HepG2 (cell line): ENCODE results near the gene TAC3. TPM values are rescaled to one million over a fixed set of nuclear protein-coding genes. Genes with fewer than 3 reads are reported as not detected.

Source experiments
- LCORL ChIP-seq, 2 experiments: fragments of 450-650 bp in 1 of 2; sonication (generic) in 1 of 2; formaldehyde crosslinking in 1 of 2; IDR thresholded peaks; 2 replicates each; pipeline versions ENCODE4 v1.5.0 to v1.6.1; 2017 to 2020; ENCODE audit warnings: antibody characterized with exemption in 1 of 2, missing genetic modification reagents in 1 of 2
- MEIS1 ChIP-seq: sonication (generic); formaldehyde crosslinking; IDR thresholded peaks from 2 replicates; pipeline ENCODE4 v1.9.0; 2021; ENCODE audit warnings: mild to moderate bottlenecking, missing genetic modification reagents, moderate library complexity, borderline replicate concordance
- SMAD3 ChIP-seq: sonication (generic); formaldehyde crosslinking; IDR thresholded peaks from 2 replicates; pipeline ENCODE4 v1.4.0; 2020; ENCODE audit warnings: missing genetic modification reagents
- SOX13 ChIP-seq, 3 experiments: fragments of 450-650 bp in 1 of 3; sonication (generic) in 1 of 3; formaldehyde crosslinking in 1 of 3; IDR thresholded peaks in 2 of 3; conservative IDR thresholded peaks in 1 of 3; 2 replicates each; pipeline versions ENCODE4 v1.5.0 to v1.6.1; 2016 to 2020; ENCODE audit warnings: antibody characterized with exemption in 1 of 3, mild to moderate bottlenecking in 1 of 3, missing compliant biosample characterization in 1 of 3, missing genetic modification reagents in 1 of 3, moderate library complexity in 1 of 3
- YY1 ChIP-seq: IDR thresholded peaks from 2 replicates; pipeline ENCODE4 v1.6.1; 2011; ENCODE audit warnings: low read length, low read depth, moderate library complexity, mild to moderate bottlenecking; ENCODE audit not compliant: insufficient read depth, insufficient replicate concordance
- ZBTB42 ChIP-seq: sonication (generic); formaldehyde crosslinking; IDR thresholded peaks from 2 replicates; pipeline ENCODE4 v1.5.0; 2020; ENCODE audit warnings: mild to moderate bottlenecking, missing genetic modification reagents
- ZFP41 ChIP-seq: sonication (generic); formaldehyde crosslinking; IDR thresholded peaks from 2 replicates; pipeline ENCODE4 v1.4.0; 2020; ENCODE audit warnings: mild to moderate bottlenecking, missing genetic modification reagents, borderline replicate concordance
- ZNF337 ChIP-seq: sonication (generic); formaldehyde crosslinking; IDR thresholded peaks from 2 replicates; pipeline ENCODE4 v1.5.1; 2020; ENCODE audit warnings: missing genetic modification reagents, low read depth, mild to moderate bottlenecking, borderline replicate concordance
- ZNF34 ChIP-seq: sonication (generic); formaldehyde crosslinking; IDR thresholded peaks from 2 replicates; pipeline ENCODE4 v1.4.0; 2020; ENCODE audit warnings: mild to moderate bottlenecking, missing genetic modification reagents, borderline replicate concordance
- ZNF567 ChIP-seq: sonication (generic); formaldehyde crosslinking; IDR thresholded peaks from 2 replicates; pipeline ENCODE4 v1.8.1; 2023; ENCODE audit warnings: mild to moderate bottlenecking, missing genetic modification reagents, borderline replicate concordance
- ZNF674 ChIP-seq: sonication (generic); formaldehyde crosslinking; IDR thresholded peaks from 2 replicates; pipeline ENCODE4 v1.5.0; 2020; ENCODE audit warnings: low read depth, mild to moderate bottlenecking, missing genetic modification reagents
- polyA plus RNA-seq, 8 experiments: library from polyadenylated mRNA; depleted of rRNA in 3 of 8; stranded (reverse) in 7 of 8; unstranded in 1 of 8; fragments of >200 nt; fragmentation: Illumina TruSeq in 4 of 8; extraction: Trizol in 4 of 8; gene quantifications; 2 replicates each; pipeline versions ENCODE4 v1.2.1 to v1.2.3, GENCODE V29; 2011 to 2016; ENCODE audit warnings: low read depth in 4 of 8, missing spikeins in 1 of 8, mixed read lengths in 1 of 8; ENCODE audit not compliant: insufficient read depth in 1 of 8
- total RNA-seq, 5 experiments: library from RNA; depleted of rRNA; stranded (reverse); fragments of >200 nt; fragmentation: Illumina TruSeq; extraction: Trizol; gene quantifications; 2 replicates each; pipeline ENCODE4 v1.2.3, GENCODE V29; 2016; ENCODE audit warnings: low read depth in 1 of 5
- TF ChIP-seq, protein P1 (sequence below), 2 experiments: fragments of 450-650 bp in 1 of 2; sonication (generic) in 1 of 2; formaldehyde crosslinking; IDR thresholded peaks; 2 replicates each; pipeline versions ENCODE4 v1.5.0 to v1.8.0; 2020 to 2022; ENCODE audit warnings: mild to moderate bottlenecking in 1 of 2, missing genetic modification reagents in 1 of 2
- TF ChIP-seq, protein P2 (sequence below): sonication (generic); formaldehyde crosslinking; IDR thresholded peaks from 2 replicates; pipeline ENCODE4 v1.8.0; 2022; ENCODE audit warnings: mild to moderate bottlenecking, missing genetic modification reagents, moderate library complexity
- TF ChIP-seq, protein P3 (sequence below): sonication (generic); formaldehyde crosslinking; IDR thresholded peaks from 2 replicates; pipeline ENCODE4 v1.5.0; 2020; ENCODE audit warnings: mild to moderate bottlenecking, missing genetic modification reagents
- TF ChIP-seq, protein P4 (sequence below): sonication (generic); formaldehyde crosslinking; IDR thresholded peaks from 2 replicates; pipeline ENCODE4 v1.5.0; 2020; ENCODE audit warnings: mild to moderate bottlenecking, missing genetic modification reagents, borderline replicate concordance
- TF ChIP-seq, protein P5 (sequence below): sonication (generic); formaldehyde crosslinking; IDR thresholded peaks from 2 replicates; pipeline ENCODE4 v1.4.0; 2020; ENCODE audit warnings: missing genetic modification reagents

Gene TAC3
- total and polyA plus RNA-seq, 2 of the 13 experiments (the other 11 are each of a cell fraction or from before 2014, with no cell fraction given): 0.13 to 0.15 TPM

DNA sequence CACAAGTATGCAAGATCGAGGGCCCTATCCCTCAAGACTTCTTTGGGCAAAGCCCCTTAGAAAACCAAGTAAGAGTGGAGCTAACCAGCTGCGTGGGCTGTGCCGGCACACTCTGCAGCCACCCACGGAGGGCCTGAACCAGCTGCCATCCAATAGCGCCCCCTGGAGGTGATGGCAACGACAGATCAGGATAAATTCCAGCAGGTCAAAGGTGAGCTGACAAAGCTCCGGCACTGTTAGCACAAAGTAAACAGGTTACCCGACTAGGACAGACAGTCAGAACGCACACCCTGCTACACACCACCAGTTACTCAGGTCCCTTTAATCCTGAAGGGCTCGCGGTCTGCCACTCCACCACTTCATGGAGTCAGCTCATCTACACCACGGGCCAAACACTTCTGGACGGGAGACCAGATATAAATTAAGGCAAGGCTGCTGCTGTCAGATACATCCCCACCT is 14.9 kb downstream of the TAC3 start (continued):
- TF ChIP-seq LCORL (IDR thresholded peaks at IDR 0.05) (no peak), LCORL (CRISPR knock-in tag; IDR thresholded peaks at IDR 0.05) (peak; percentile 67; the same call in 1 of the 2 replicates), ZNF674 (CRISPR knock-in tag) (no peak), ZNF567 (CRISPR knock-in tag) (peak; percentile 68; the same call in 1 of the 2 replicates), ZNF337 (CRISPR knock-in tag) (0 out of 2 replicates have a peak, but pooled peaks have one; percentile 79), ZFP41 (CRISPR knock-in tag) (no peak), ZBTB42 (CRISPR knock-in tag) (no peak), SMAD3 (CRISPR knock-in tag) (0 out of 2 replicates have a peak, but pooled peaks have one; percentile 53), ZNF34 (CRISPR knock-in tag) (no peak), MEIS1 (peak; percentile 64; the same call in 1 of the 2 replicates), SOX13 (IDR thresholded peaks at IDR 0.05) (no peak), SOX13 (CRISPR knock-in tag; conservative IDR thresholded peaks at IDR 0.05 in 1 of 2, IDR thresholded peaks at IDR 0.05 in 1 of 2) (peak in 1 of 2 experiments; percentile 73; a peak in 2 of 4 replicates), YY1 (peak; percentile 50)
- TF ChIP-seq, protein P1, sequence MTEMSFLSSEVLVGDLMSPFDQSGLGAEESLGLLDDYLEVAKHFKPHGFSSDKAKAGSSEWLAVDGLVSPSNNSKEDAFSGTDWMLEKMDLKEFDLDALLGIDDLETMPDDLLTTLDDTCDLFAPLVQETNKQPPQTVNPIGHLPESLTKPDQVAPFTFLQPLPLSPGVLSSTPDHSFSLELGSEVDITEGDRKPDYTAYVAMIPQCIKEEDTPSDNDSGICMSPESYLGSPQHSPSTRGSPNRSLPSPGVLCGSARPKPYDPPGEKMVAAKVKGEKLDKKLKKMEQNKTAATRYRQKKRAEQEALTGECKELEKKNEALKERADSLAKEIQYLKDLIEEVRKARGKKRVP (CRISPR knock-in tag; IDR thresholded peaks at IDR 0.05): no peak
- TF ChIP-seq, protein P2, sequence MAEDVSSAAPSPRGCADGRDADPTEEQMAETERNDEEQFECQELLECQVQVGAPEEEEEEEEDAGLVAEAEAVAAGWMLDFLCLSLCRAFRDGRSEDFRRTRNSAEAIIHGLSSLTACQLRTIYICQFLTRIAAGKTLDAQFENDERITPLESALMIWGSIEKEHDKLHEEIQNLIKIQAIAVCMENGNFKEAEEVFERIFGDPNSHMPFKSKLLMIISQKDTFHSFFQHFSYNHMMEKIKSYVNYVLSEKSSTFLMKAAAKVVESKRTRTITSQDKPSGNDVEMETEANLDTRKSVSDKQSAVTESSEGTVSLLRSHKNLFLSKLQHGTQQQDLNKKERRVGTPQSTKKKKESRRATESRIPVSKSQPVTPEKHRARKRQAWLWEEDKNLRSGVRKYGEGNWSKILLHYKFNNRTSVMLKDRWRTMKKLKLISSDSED (CRISPR knock-in tag): no peak
- TF ChIP-seq, protein P3, sequence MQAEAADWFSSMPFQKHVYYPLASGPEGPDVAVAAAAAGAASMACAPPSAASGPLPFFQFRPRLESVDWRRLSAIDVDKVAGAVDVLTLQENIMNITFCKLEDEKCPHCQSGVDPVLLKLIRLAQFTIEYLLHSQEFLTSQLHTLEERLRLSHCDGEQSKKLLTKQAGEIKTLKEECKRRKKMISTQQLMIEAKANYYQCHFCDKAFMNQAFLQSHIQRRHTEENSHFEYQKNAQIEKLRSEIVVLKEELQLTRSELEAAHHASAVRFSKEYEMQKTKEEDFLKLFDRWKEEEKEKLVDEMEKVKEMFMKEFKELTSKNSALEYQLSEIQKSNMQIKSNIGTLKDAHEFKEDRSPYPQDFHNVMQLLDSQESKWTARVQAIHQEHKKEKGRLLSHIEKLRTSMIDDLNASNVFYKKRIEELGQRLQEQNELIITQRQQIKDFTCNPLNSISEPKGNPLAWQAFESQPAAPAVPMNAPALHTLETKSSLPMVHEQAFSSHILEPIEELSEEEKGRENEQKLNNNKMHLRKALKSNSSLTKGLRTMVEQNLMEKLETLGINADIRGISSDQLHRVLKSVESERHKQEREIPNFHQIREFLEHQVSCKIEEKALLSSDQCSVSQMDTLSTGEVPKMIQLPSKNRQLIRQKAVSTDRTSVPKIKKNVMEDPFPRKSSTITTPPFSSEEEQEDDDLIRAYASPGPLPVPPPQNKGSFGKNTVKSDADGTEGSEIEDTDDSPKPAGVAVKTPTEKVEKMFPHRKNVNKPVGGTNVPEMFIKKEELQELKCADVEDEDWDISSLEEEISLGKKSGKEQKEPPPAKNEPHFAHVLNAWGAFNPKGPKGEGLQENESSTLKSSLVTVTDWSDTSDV (CRISPR knock-in tag): no peak
- TF ChIP-seq, protein P4, sequence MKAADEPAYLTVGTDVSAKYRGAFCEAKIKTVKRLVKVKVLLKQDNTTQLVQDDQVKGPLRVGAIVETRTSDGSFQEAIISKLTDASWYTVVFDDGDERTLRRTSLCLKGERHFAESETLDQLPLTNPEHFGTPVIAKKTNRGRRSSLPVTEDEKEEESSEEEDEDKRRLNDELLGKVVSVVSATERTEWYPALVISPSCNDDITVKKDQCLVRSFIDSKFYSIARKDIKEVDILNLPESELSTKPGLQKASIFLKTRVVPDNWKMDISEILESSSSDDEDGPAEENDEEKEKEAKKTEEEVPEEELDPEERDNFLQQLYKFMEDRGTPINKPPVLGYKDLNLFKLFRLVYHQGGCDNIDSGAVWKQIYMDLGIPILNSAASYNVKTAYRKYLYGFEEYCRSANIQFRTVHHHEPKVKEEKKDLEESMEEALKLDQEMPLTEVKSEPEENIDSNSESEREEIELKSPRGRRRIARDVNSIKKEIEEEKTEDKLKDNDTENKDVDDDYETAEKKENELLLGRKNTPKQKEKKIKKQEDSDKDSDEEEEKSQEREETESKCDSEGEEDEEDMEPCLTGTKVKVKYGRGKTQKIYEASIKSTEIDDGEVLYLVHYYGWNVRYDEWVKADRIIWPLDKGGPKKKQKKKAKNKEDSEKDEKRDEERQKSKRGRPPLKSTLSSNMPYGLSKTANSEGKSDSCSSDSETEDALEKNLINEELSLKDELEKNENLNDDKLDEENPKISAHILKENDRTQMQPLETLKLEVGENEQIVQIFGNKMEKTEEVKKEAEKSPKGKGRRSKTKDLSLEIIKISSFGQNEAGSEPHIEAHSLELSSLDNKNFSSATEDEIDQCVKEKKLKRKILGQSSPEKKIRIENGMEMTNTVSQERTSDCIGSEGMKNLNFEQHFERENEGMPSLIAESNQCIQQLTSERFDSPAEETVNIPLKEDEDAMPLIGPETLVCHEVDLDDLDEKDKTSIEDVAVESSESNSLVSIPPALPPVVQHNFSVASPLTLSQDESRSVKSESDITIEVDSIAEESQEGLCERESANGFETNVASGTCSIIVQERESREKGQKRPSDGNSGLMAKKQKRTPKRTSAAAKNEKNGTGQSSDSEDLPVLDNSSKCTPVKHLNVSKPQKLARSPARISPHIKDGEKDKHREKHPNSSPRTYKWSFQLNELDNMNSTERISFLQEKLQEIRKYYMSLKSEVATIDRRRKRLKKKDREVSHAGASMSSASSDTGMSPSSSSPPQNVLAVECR: peak; percentile 49; the same call in 1 of the 2 replicates
- TF ChIP-seq, protein P5, sequence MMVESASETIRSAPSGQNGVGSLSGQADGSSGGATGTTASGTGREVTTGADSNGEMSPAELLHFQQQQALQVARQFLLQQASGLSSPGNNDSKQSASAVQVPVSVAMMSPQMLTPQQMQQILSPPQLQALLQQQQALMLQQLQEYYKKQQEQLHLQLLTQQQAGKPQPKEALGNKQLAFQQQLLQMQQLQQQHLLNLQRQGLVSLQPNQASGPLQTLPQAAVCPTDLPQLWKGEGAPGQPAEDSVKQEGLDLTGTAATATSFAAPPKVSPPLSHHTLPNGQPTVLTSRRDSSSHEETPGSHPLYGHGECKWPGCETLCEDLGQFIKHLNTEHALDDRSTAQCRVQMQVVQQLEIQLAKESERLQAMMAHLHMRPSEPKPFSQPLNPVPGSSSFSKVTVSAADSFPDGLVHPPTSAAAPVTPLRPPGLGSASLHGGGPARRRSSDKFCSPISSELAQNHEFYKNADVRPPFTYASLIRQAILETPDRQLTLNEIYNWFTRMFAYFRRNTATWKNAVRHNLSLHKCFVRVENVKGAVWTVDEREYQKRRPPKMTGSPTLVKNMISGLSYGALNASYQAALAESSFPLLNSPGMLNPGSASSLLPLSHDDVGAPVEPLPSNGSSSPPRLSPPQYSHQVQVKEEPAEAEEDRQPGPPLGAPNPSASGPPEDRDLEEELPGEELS (CRISPR knock-in tag): peak; percentile 83
